ENCODE measurements around the gene MTHFD2L. TPM values are rescaled to one million over a fixed set of nuclear protein-coding genes. Genes with fewer than 3 reads are reported as not detected.
A peak's percentile ranks its signal among the peaks of the same experiment; 100 is the strongest.

Gene MTHFD2L
- total RNA-seq, 4 donors from 2014 or later: 22.3 to 30.8 (median 27.0) TPM

DNA sequence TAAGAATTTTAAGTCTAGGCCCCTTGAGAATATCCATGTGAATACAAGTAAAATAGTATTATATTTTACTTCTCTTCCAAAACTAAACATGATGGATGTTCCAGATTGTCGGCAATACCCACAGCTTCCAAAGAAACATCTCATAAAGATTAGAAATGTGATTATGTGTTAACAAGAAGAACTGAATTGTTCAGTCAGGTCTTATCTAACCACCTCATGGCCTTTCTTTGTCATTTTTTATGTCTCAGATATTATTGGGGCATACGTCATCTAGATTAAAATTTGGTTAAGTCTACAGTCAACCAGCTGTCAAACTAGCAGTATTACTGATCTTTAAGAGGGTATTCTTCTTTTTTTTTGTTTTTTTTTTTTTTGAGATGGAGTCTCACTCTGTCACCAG lies 160.4 kb downstream of the MTHFD2L start:
- Histone ChIP-seq H3K36me3 (no peaks in the 10 kb centered on the region), H3K9me3 (no peaks in the 10 kb centered on the region), H3K4me3 (replicated peaks in 1 of 3) (no peak overlapping the region), H3K27ac (no peak overlapping the region), H3K27me3 (no peaks in the 10 kb centered on the region), H3K4me1 (no peaks in the 10 kb centered on the region)
- no peak for DNase-seq
- no peak for TF ChIP-seq POLR2A (IDR thresholded peaks at IDR 0.05)
- TF ChIP-seq, protein P1, sequence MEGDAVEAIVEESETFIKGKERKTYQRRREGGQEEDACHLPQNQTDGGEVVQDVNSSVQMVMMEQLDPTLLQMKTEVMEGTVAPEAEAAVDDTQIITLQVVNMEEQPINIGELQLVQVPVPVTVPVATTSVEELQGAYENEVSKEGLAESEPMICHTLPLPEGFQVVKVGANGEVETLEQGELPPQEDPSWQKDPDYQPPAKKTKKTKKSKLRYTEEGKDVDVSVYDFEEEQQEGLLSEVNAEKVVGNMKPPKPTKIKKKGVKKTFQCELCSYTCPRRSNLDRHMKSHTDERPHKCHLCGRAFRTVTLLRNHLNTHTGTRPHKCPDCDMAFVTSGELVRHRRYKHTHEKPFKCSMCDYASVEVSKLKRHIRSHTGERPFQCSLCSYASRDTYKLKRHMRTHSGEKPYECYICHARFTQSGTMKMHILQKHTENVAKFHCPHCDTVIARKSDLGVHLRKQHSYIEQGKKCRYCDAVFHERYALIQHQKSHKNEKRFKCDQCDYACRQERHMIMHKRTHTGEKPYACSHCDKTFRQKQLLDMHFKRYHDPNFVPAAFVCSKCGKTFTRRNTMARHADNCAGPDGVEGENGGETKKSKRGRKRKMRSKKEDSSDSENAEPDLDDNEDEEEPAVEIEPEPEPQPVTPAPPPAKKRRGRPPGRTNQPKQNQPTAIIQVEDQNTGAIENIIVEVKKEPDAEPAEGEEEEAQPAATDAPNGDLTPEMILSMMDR (IDR thresholded peaks at IDR 0.05): no peak
- intact Hi-C loops (cut with DNase I): no loop called here
- 77 to 88% methylated on average over 2 of the region's 2 CpGs for WGBS, 2 donors

DNA sequence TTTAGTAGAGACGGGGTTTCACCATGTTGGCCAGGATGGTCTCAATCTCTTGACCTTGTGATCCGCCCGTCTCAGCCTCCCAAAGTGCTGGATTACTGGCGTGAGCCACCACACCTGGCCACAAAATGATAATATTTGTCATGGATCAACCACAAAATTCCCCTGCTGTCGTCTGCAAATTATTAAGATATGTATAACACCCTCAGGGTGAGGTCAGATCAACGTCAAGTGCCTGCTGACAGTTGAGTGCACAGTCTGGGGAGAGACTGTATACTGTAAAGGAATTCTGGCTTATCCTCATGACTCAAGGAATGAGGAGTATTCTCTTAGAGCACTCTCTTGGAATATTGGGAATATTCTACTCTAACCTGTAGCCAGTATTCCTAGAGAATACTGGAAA lies 161.6 kb downstream of the MTHFD2L start:
- no peak for DNase-seq
- no peak for TF ChIP-seq POLR2A (IDR thresholded peaks at IDR 0.05)
- TF ChIP-seq, protein P1 (IDR thresholded peaks at IDR 0.05): no peak
- no peaks in the 10 kb centered on the region for H3K4me1 ChIP-seq
- no peaks in the 10 kb centered on the region for H3K27me3 ChIP-seq
- H3K4me3 ChIP-seq (replicated peaks in 1 of 3): no peak overlapping the region
- 90 to 91% methylated on average over 6 of the region's 6 CpGs for WGBS, 2 donors
- no peaks in the 10 kb centered on the region for H3K9me3 ChIP-seq
- no peaks in the 10 kb centered on the region for H3K36me3 ChIP-seq
- H3K27ac ChIP-seq: no peak overlapping the region
- intact Hi-C loops (cut with DNase I): no loop called here

GRCh38 chr4:74320559-74321118 lies 162.7 kb downstream of the MTHFD2L start:
- DNase-seq: peak; percentile 53 to 59
- H3K4me1 ChIP-seq: no peaks in the 10 kb centered on the region
- H3K9me3 ChIP-seq: no peaks in the 10 kb centered on the region
- no peaks in the 10 kb centered on the region for H3K36me3 ChIP-seq
- no peak overlapping the region for H3K4me3 ChIP-seq (replicated peaks in 1 of 3)
- no peak overlapping the region for H3K27ac ChIP-seq
- WGBS, 2 donors: 41 to 42% methylated on average over 4 of the region's 4 CpGs
- no peak for TF ChIP-seq POLR2A (IDR thresholded peaks at IDR 0.05)
- TF ChIP-seq, protein P1 (IDR thresholded peaks at IDR 0.05): peak in 4 of 6 experiments; percentile 19 to 58 (median 52)
- intact Hi-C loops (cut with DNase I): no loop called here
- H3K27me3 ChIP-seq: no peaks in the 10 kb centered on the region

DNA sequence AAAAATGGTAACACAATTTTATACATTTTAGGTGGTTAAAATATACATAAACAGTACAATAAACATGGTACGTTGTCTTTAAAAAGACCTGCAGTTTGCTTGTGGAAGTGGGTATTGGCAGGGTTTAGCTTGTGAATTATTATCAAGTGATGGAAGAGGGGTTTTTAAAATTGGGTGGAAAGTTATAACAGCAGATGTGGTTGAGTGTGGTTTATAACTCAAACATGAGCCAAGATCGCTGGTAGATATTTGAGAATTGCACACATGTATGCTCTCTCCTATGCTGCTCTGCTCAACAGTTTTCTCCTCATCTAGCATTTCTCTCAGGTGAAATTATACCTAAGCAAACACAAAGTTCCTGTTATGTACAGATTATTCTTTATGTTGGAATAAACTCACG lies 164.4 kb downstream of the MTHFD2L start:
- Histone ChIP-seq H3K4me3 (replicated peaks in 1 of 3) (no peak overlapping the region), H3K36me3 (no peaks in the 10 kb centered on the region), H3K4me1 (no peaks in the 10 kb centered on the region), H3K9me3 (no peaks in the 10 kb centered on the region), H3K27me3 (no peaks in the 10 kb centered on the region), H3K27ac (no peak overlapping the region)
- TF ChIP-seq, protein P1 (IDR thresholded peaks at IDR 0.05): no peak
- TF ChIP-seq POLR2A (IDR thresholded peaks at IDR 0.05): no peak
- 89 to 90% methylated on average over 3 of the region's 3 CpGs for WGBS, 2 donors
- intact Hi-C loops (cut with DNase I): no loop called here
- DNase-seq: no peak

DNA sequence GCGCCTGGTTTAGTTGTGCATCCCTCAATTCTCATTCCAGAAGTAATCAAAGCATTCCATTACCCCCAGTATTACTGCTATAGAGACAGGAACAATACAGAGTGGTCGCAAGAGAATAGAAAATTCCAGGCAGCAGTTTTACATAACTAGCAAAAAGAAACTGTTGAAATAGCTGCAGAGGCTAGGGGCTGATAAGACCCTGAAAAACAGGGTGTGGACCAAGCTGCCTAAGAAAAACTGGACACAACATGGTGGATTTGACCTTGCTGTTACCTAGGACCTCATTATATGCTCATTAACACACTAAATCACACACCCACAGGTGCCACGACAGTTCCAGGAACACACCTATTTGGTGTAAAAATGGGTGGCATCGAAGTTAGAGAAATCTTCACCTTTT lies 165.7 kb downstream of the MTHFD2L start:
- DNase-seq: no peak
- Histone ChIP-seq H3K27me3 (no peaks in the 10 kb centered on the region), H3K9me3 (no peaks in the 10 kb centered on the region), H3K4me1 (no peaks in the 10 kb centered on the region), H3K4me3 (replicated peaks in 1 of 3) (no peak overlapping the region), H3K36me3 (no peaks in the 10 kb centered on the region), H3K27ac (no peak overlapping the region)
- TF ChIP-seq POLR2A (IDR thresholded peaks at IDR 0.05): no peak
- TF ChIP-seq, protein P1 (IDR thresholded peaks at IDR 0.05): no peak
- intact Hi-C loops (cut with DNase I): no loop called here
- WGBS, 2 donors: 86 to 90% methylated on average over 4 of the region's 4 CpGs
